ENCODE data around the gene ZNF862.

Gene ZNF862

GRCh38 chr7:149838992-149839408 lies 825 bp downstream of the ZNF862 start:
- TF ChIP-seq SIN3A (IDR thresholded peaks at IDR 0.05; ENCODE audit: borderline replicate concordance, insufficient read depth, low read length) (no peak), TAF1 (IDR thresholded peaks at IDR 0.05; ENCODE audit: borderline replicate concordance, insufficient read depth, low read length) (no peak), REST (IDR thresholded peaks at IDR 0.05; ENCODE audit: insufficient read depth in 1 of 2, low read depth in 2 of 2, low read length in 2 of 2) (no peak), FOXP2 (optimal IDR thresholded peaks at IDR 0.05; ENCODE audit: borderline replicate concordance, extremely low read depth, extremely low read length, insufficient read depth) (no peak), POLR2AphosphoS5 (IDR thresholded peaks at IDR 0.05; ENCODE audit: low read depth, low read length) (no peak)

- TF ChIP-seq REST (IDR thresholded peaks at IDR 0.05; ENCODE audit: insufficient read depth in 1 of 2, low read depth in 2 of 2, low read length in 2 of 2) (no peak), POLR2AphosphoS5 (IDR thresholded peaks at IDR 0.05; ENCODE audit: low read depth, low read length) (no peak), SIN3A (IDR thresholded peaks at IDR 0.05; ENCODE audit: borderline replicate concordance, insufficient read depth, low read length) (no peak)
Measured at GRCh38 chr7:149839933-149840332, 1.8 kb downstream of the ZNF862 start.

- TF ChIP-seq FOXP2 (optimal IDR thresholded peaks at IDR 0.05; ENCODE audit: borderline replicate concordance, extremely low read depth, extremely low read length, insufficient read depth) (no peak), POLR2AphosphoS5 (IDR thresholded peaks at IDR 0.05; ENCODE audit: low read depth, low read length) (no peak), TAF1 (IDR thresholded peaks at IDR 0.05; ENCODE audit: borderline replicate concordance, insufficient read depth, low read length) (no peak), REST (IDR thresholded peaks at IDR 0.05; ENCODE audit: insufficient read depth in 1 of 2, low read depth in 2 of 2, low read length in 2 of 2) (no peak), SIN3A (IDR thresholded peaks at IDR 0.05; ENCODE audit: borderline replicate concordance, insufficient read depth, low read length) (no peak)
Measured at GRCh38 chr7:149843566-149843965, 5.4 kb downstream of the ZNF862 start.

GRCh38 chr7:149844445-149844844 lies 6.3 kb downstream of the ZNF862 start:
- TF ChIP-seq REST (IDR thresholded peaks at IDR 0.05; ENCODE audit: insufficient read depth in 1 of 2, low read depth in 2 of 2, low read length in 2 of 2) (no peak), TAF1 (IDR thresholded peaks at IDR 0.05; ENCODE audit: borderline replicate concordance, insufficient read depth, low read length) (no peak), POLR2AphosphoS5 (IDR thresholded peaks at IDR 0.05; ENCODE audit: low read depth, low read length) (no peak), FOXP2 (optimal IDR thresholded peaks at IDR 0.05; ENCODE audit: borderline replicate concordance, extremely low read depth, extremely low read length, insufficient read depth) (no peak), SIN3A (IDR thresholded peaks at IDR 0.05; ENCODE audit: borderline replicate concordance, insufficient read depth, low read length) (no peak)

All from PFSK-1 (cell line).